H9 (cell line): ENCODE results near the gene PLPPR4. TPM values are rescaled to one million over a fixed set of nuclear protein-coding genes. Genes with fewer than 3 reads are reported as not detected.

Source experiments
- DNase-seq: peaks from one replicate; pipeline ENCODE4 v3.0.0-alpha.2; 2017
- H2AFZ ChIP-seq: one replicate; pipeline ENCODE4 v1.6.1; 2013; ENCODE audit warnings: mild to moderate bottlenecking, low read length, control low read depth, moderate library complexity
- H2AK5ac ChIP-seq: 2 replicates; pipeline ENCODE4 v1.6.1; 2013; ENCODE audit warnings: low read length, control low read depth, mixed read lengths; ENCODE audit not compliant: insufficient read length
- H2BK120ac ChIP-seq: one replicate; pipeline ENCODE4 v1.6.1; 2013; ENCODE audit warnings: low read depth, mild to moderate bottlenecking, low read length, control low read depth, inconsistent platforms; ENCODE audit not compliant: poor library complexity, severe bottlenecking
- H2BK12ac ChIP-seq: 2 replicates; pipeline ENCODE4 v1.6.1; 2013; ENCODE audit warnings: low read length, control low read depth, mixed read lengths, low read depth; ENCODE audit not compliant: insufficient read length
- H2BK15ac ChIP-seq: 2 replicates; pipeline ENCODE4 v1.6.1; 2013; ENCODE audit warnings: low read depth, low read length, control low read depth
- H2BK20ac ChIP-seq: one replicate; pipeline ENCODE4 v1.6.1; 2013; ENCODE audit warnings: low read depth, mild to moderate bottlenecking, low read length, control low read depth, inconsistent platforms; ENCODE audit not compliant: poor library complexity, severe bottlenecking
- H2BK5ac ChIP-seq: 2 replicates; pipeline ENCODE4 v1.6.1; 2013; ENCODE audit warnings: low read length, control low read depth, mixed read lengths; ENCODE audit not compliant: insufficient read length
- H3K14ac ChIP-seq: 2 replicates; pipeline ENCODE4 v1.6.1; 2013; ENCODE audit warnings: low read length, control low read depth; ENCODE audit not compliant: insufficient read depth
- H3K18ac ChIP-seq: 2 replicates; pipeline ENCODE4 v1.6.1; 2013; ENCODE audit warnings: low read depth, mild to moderate bottlenecking, mixed read lengths, low read length, control low read depth; ENCODE audit not compliant: insufficient read length
- H3K23ac ChIP-seq: 2 replicates; pipeline ENCODE4 v1.6.1; 2013; ENCODE audit warnings: low read length, control low read depth, mixed read lengths, low read depth; ENCODE audit not compliant: insufficient read length
- H3K23me2 ChIP-seq: 2 replicates; pipeline ENCODE4 v1.6.1; 2013; ENCODE audit warnings: low read depth, mild to moderate bottlenecking, mixed read lengths, low read length, control low read depth; ENCODE audit not compliant: insufficient read length, poor library complexity, severe bottlenecking
- H3K27ac ChIP-seq: 2 replicates; pipeline ENCODE4 v1.5.1; 2013; ENCODE audit warnings: low read length, control low read depth, mixed read lengths, low read depth; ENCODE audit not compliant: insufficient read length
- H3K27me3 ChIP-seq: 2 replicates; pipeline ENCODE4 v1.6.1; 2013; ENCODE audit warnings: low read length, control low read depth, inconsistent platforms; ENCODE audit not compliant: insufficient read depth
- H3K4ac ChIP-seq: 2 replicates; pipeline ENCODE4 v1.6.1; 2013; ENCODE audit warnings: low read depth, mild to moderate bottlenecking, control low read depth, inconsistent platforms, low read length, moderate library complexity
- H3K4me1 ChIP-seq: 2 replicates; pipeline ENCODE4 v1.6.1; 2013; ENCODE audit warnings: low read length, control low read depth, inconsistent platforms; ENCODE audit not compliant: insufficient read depth
- H3K4me2 ChIP-seq: 2 replicates; pipeline ENCODE4 v1.6.1; 2013; ENCODE audit warnings: low read length, control low read depth, mixed read lengths; ENCODE audit not compliant: insufficient read length, insufficient read depth
- H3K56ac ChIP-seq: 2 replicates; pipeline ENCODE4 v1.6.1; 2013; ENCODE audit warnings: low read depth, mild to moderate bottlenecking, mixed read lengths, low read length, control low read depth; ENCODE audit not compliant: insufficient read length
- H3K79me1 ChIP-seq: 2 replicates; pipeline ENCODE4 v1.6.1; 2013; ENCODE audit warnings: low read depth, mild to moderate bottlenecking, moderate library complexity, low read length, control low read depth, inconsistent platforms; ENCODE audit not compliant: insufficient read depth, poor library complexity, severe bottlenecking
- H3K79me2 ChIP-seq: 2 replicates; pipeline ENCODE4 v1.6.1; 2013; ENCODE audit warnings: low read length, control low read depth, inconsistent platforms; ENCODE audit not compliant: insufficient read depth
- H3K9ac ChIP-seq: 2 replicates; pipeline ENCODE4 v1.6.1; 2013; ENCODE audit warnings: low read length, control low read depth, mixed read lengths; ENCODE audit not compliant: insufficient read length; ENCODE audit errors: extremely low read depth
- H3K9me3 ChIP-seq: one replicate; pipeline ENCODE4 v1.6.1; 2013; ENCODE audit warnings: low read depth, low read length, inconsistent platforms; ENCODE audit not compliant: control insufficient read depth
- H3T11ph ChIP-seq: one replicate; pipeline ENCODE4 v1.6.1; 2013; ENCODE audit warnings: mild to moderate bottlenecking, low read length, control low read depth, inconsistent platforms
- H4K20me1 ChIP-seq: one replicate; pipeline ENCODE4 v1.6.1; 2013; ENCODE audit not compliant: control insufficient read depth, insufficient read length, insufficient read depth
- H4K5ac ChIP-seq: 2 replicates; pipeline ENCODE4 v1.6.1; 2013; ENCODE audit warnings: low read depth, mild to moderate bottlenecking, mixed read lengths, low read length, control low read depth; ENCODE audit not compliant: insufficient read length
- H4K8ac ChIP-seq: replicated peaks from 2 replicates; pipeline ENCODE4 v1.6.1; 2013; ENCODE audit warnings: low read length, control low read depth, mixed read lengths, low read depth; ENCODE audit not compliant: insufficient read length
- H4K91ac ChIP-seq: 2 replicates; pipeline ENCODE4 v1.6.1; 2013; ENCODE audit warnings: low read depth, mild to moderate bottlenecking, moderate library complexity, mixed read lengths, low read length, control low read depth; ENCODE audit not compliant: insufficient read length
- H3K27ac Mint-ChIP-seq, 3 experiments: 2 replicates in 2 of 3; 3 replicates in 1 of 3; pipeline ENCODE4 v1.8.0; 2020 to 2021; ENCODE audit warnings: mixed read lengths in 3 of 3, mild to moderate bottlenecking in 1 of 3, moderate library complexity in 1 of 3
- H3K27me3 Mint-ChIP-seq: 2 replicates; pipeline ENCODE4 v1.8.0; 2021; ENCODE audit warnings: low read depth, mild to moderate bottlenecking, moderate library complexity, mixed read lengths
- H3K36me3 Mint-ChIP-seq, 3 experiments: 2 replicates in 2 of 3; 3 replicates in 1 of 3; pipeline ENCODE4 v1.8.0; 2020 to 2021; ENCODE audit warnings: low read depth in 3 of 3, mixed read lengths in 3 of 3; ENCODE audit not compliant: insufficient read depth in 1 of 3
- H3K4me1 Mint-ChIP-seq, 2 experiments: 2 replicates each; pipeline ENCODE4 v1.8.0; 2020; ENCODE audit warnings: mixed read lengths in 2 of 2
- H3K4me3 Mint-ChIP-seq, 2 experiments: 2 replicates in 1 of 2; 3 replicates in 1 of 2; pipeline ENCODE4 v1.8.0; 2020 to 2021; ENCODE audit warnings: mild to moderate bottlenecking in 2 of 2, mixed read lengths in 2 of 2, moderate library complexity in 1 of 2
- H3K9me3 Mint-ChIP-seq, 2 experiments: 2 replicates in 1 of 2; 3 replicates in 1 of 2; pipeline ENCODE4 v1.8.0; 2020; ENCODE audit warnings: mild to moderate bottlenecking in 2 of 2, mixed read lengths in 2 of 2, moderate library complexity in 1 of 2
- CTCF ChIP-seq: fragments of 200-600 bp; sonication (generic); conservative IDR thresholded peaks from 3 replicates; pipeline ENCODE4 v1.8.0; 2021; ENCODE audit warnings: antibody characterized with exemption, mild to moderate bottlenecking
- WGBS: extraction: QIAGEN DNeasy Blood & Tissue Kit; methylation state at CpG from one replicate; pipeline ENCODE4 v1.1.7; 2013; ENCODE audit warnings: missing lambda C conversion rate, low lambda C conversion rate, mixed read lengths; ENCODE audit not compliant: insufficient read length; ENCODE audit errors: extremely low coverage; 5-methylcytosine and 5-hydroxymethylcytosine counted together
- total RNA-seq: library from RNA; stranded (reverse); gene quantifications from 2 replicates; pipeline ENCODE4 v1.2.1, GENCODE V29; 2021

Gene PLPPR4
- total RNA-seq, 1 experiment from 2014 or later, result 0.31 TPM

- H3K9me3 ChIP-seq, result no peaks in the 10 kb centered on the region
- H2BK20ac ChIP-seq, result no peak overlapping the region
- H3K23ac ChIP-seq, result no peak overlapping the region
- no CpG with 5 or more reads among the region's 1 CpG for WGBS
- no peak for DNase-seq
- no peaks in the 10 kb centered on the region for H3K79me2 ChIP-seq
- Mint-ChIP-seq H3K27ac (no peak overlapping the region), H3K4me3 (no peak overlapping the region), H3K9me3 (no peaks in the 10 kb centered on the region), H3K27me3 (peaks cover 24% of the 10 kb centered on the region), H3K4me1 (peaks cover 2 to 5% of the 10 kb centered on the region in 2 experiments; a peak in 1 of 4 replicates), H3K36me3 (no peaks in the 10 kb centered on the region)
- H4K91ac ChIP-seq, result no peak overlapping the region
- peaks cover 8% of the 10 kb centered on the region for H3K23me2 ChIP-seq
- H3K14ac ChIP-seq, result no peak overlapping the region
- H3T11ph ChIP-seq, result no peak overlapping the region
- H3K27ac ChIP-seq, result no peak overlapping the region
- no peaks in the 10 kb centered on the region; the same call in 1 of the 2 replicates for H3K27me3 ChIP-seq
- no peak overlapping the region for H3K18ac ChIP-seq
- TF ChIP-seq CTCF, result no peak
- H2BK12ac ChIP-seq, result no peak overlapping the region
- H2BK120ac ChIP-seq, result no peak overlapping the region
- no peak overlapping the region for H4K8ac ChIP-seq
- no peak overlapping the region for H4K5ac ChIP-seq
- no peak overlapping the region for H3K56ac ChIP-seq
- H2AFZ ChIP-seq, result no peak overlapping the region
- no peak overlapping the region for H3K4ac ChIP-seq
- no peak overlapping the region for H3K4me2 ChIP-seq
- no peaks in the 10 kb centered on the region for H4K20me1 ChIP-seq
- no peak overlapping the region for H3K9ac ChIP-seq
- H2BK15ac ChIP-seq, result no peak overlapping the region
- no peaks in the 10 kb centered on the region for H3K79me1 ChIP-seq
- no peak overlapping the region for H2BK5ac ChIP-seq
- no peak overlapping the region for H2AK5ac ChIP-seq
- H3K4me1 ChIP-seq, result no peaks in the 10 kb centered on the region
These were observed 3.7 kb downstream of the PLPPR4 start for GRCh38 chr1:99268021-99268420.
